Mucosa of descending colon (tissue), 3 donors: ENCODE results near the gene PEX11A. TPM values are rescaled to one million over a fixed set of nuclear protein-coding genes. Genes with fewer than 3 reads are reported as not detected.

Source experiments
- ATAC-seq: fragments of 200-7000 bp; cut with Tn5 transposase; one replicate; pipeline ENCODE4 v1.9.1; 2020; ENCODE audit warnings: mild to moderate bottlenecking, moderate library complexity
- DNase-seq, 3 donors: peaks; one replicate each; pipeline ENCODE4 v3.0.0-alpha.2; 2020
- H3K36me3 ChIP-seq: fragments of 200-600 bp; one replicate; pipeline ENCODE4 v1.8.0; 2021; ENCODE audit warnings: low read depth, mild to moderate bottlenecking
- H3K4me1 ChIP-seq: fragments of 200-600 bp; one replicate; pipeline ENCODE4 v1.8.0; 2021; ENCODE audit warnings: low read depth, mild to moderate bottlenecking
- H3K4me3 ChIP-seq: fragments of 200-600 bp; one replicate; pipeline ENCODE4 v1.8.0; 2021; ENCODE audit warnings: mild to moderate bottlenecking
- H3K9me3 ChIP-seq: fragments of 200-600 bp; one replicate; pipeline ENCODE4 v1.8.0; 2021; ENCODE audit warnings: mild to moderate bottlenecking
- CTCF ChIP-seq: fragments of 200-600 bp; IDR thresholded peaks from one replicate; pipeline ENCODE4 v1.8.0; 2022; ENCODE audit warnings: antibody characterized with exemption, mild to moderate bottlenecking
- intact Hi-C, 2 donors: fragments of 100-400 bp; cut with DNase I in 1 of 2; cut with micrococcal nuclease in 1 of 2; formaldehyde crosslinking; loops; one replicate each; pipeline versions ENCODE4 v1.11.0 to v1.11.1; 2022; cut with DNase I, micrococcal nuclease
- total RNA-seq, 3 donors: library from RNA; stranded (reverse); fragmentation: NEBNext Ultra II Directional in 2 of 3; extraction: Animal tissue kit (Norgen Biotek cat#: 25700) in 2 of 3; gene quantifications; one replicate each; pipeline versions ENCODE4 v1.2.1 to v1.2.4, GENCODE V29; 2021 to 2023
- donor health status: DM: no; HTN: no; CAD: no; lungs with moderate emphysema.
- donor health status: DM: no; HTN: no; CAD: no.
- donor health status: DM: no; HTN: yes; CAD: no.

The PEX11A gene
- total RNA-seq, 3 donors from 2014 or later, result 15.5 to 38.5 (median 16.7) TPM

- Histone ChIP-seq H3K4me1 (no peaks in the 10 kb centered on the region), H3K9me3 (no peaks in the 10 kb centered on the region), H3K36me3 (peaks cover 3% of the 10 kb centered on the region), H3K4me3 (no peak overlapping the region)
- TF ChIP-seq CTCF, result no peak
- ATAC-seq, result no peak
- intact Hi-C loops, result no loop called here
- DNase-seq, result no peak
These were observed 57.8 kb downstream of the PEX11A start for GRCh38 chr15:89632563-89633430.

GRCh38 chr15:89631902-89632264 is 58.7 kb downstream of the PEX11A start:
- H3K36me3 ChIP-seq, result peaks cover 3% of the 10 kb centered on the region
- no peaks in the 10 kb centered on the region for H3K4me1 ChIP-seq
- ATAC-seq (no peak), DNase-seq (no peak)
- TF ChIP-seq CTCF, result no peak
- no peaks in the 10 kb centered on the region for H3K9me3 ChIP-seq
- intact Hi-C loops, result no loop called here
- H3K4me3 ChIP-seq, result no peak overlapping the region

Other genes with a start within 250 kb of the PEX11A start
- gene RHCG, start 194.2 kb downstream of the PEX11A start, total RNA-seq, result under 1 TPM in 1 of 3 donors, not detected in 2; 0.98 TPM
- gene TICRR, start 115.3 kb downstream of the PEX11A start, total RNA-seq, result 1 to 10 TPM; 1.0 to 4.4 (median 1.6) TPM
- gene KIF7, start 35.3 kb downstream of the PEX11A start, total RNA-seq, result 1 to 10 TPM; 1.6 to 9.4 (median 3.1) TPM
- 1 to 10 TPM in 2 of 3 donors, under 1 TPM in 1; 0.77 to 8.1 (median 5.2) TPM for gene PLIN1, start 11.4 kb downstream of the PEX11A start, total RNA-seq
- gene WDR93, start 57 bp upstream of the PEX11A start, total RNA-seq, result under 1 TPM in 1 of 3 donors, not detected in 2; 0.14 TPM
- gene MESP1, start 60.5 kb upstream of the PEX11A start, total RNA-seq, result 10 to 100 TPM in 1 of 3 donors, 1 to 10 TPM in 2; 4.6 to 10.2 (median 8.5) TPM
- gene MESP2, start 85.6 kb upstream of the PEX11A start, total RNA-seq, result 1 to 10 TPM in 2 of 3 donors, under 1 TPM in 1; 0.79 to 4.7 (median 1.2) TPM
- gene ANPEP, start 124.1 kb upstream of the PEX11A start, total RNA-seq, result 1,000 to 10,000 TPM in 1 of 3 donors, 100 to 1,000 TPM in 2; 270 to 1,014 (median 289) TPM
- 10 to 100 TPM; 56.1 to 93.4 (median 65.1) TPM for gene AP3S2, start 203.2 kb upstream of the PEX11A start, total RNA-seq
- 10 to 100 TPM; 39.0 to 45.8 (median 43.0) TPM for gene ARPIN, start 222.2 kb upstream of the PEX11A start, total RNA-seq